Small intestine (tissue), 7 donors: Measurements from ENCODE around the gene UBE2J2. TPM values are rescaled to one million over a fixed set of nuclear protein-coding genes. Genes with fewer than 3 reads are reported as not detected.

Experiments
- DNase-seq, 2 donors: peaks; one replicate each; pipeline versions ENCODE4 v3.0.0 to v3.0.0-alpha.2; 2013
- FAIRE-seq: peaks from 2 replicates; lab custom pipeline; 2012; peaks lifted over from hg19 to GRCh38; lab: Jason Lieb, UNC
- H3K27ac ChIP-seq, 3 donors: one replicate each; pipeline ENCODE4 v1.5.1; 2013; ENCODE audit warnings: low read length in 2 of 3, mild to moderate bottlenecking in 2 of 3, control low read depth in 1 of 3, inconsistent platforms in 1 of 3, low read depth in 1 of 3, moderate library complexity in 1 of 3
- H3K27me3 ChIP-seq, 3 donors: one replicate each; pipeline ENCODE4 v1.6.1; 2013; ENCODE audit warnings: low read length in 3 of 3, inconsistent platforms in 1 of 3; ENCODE audit not compliant: control insufficient read depth in 3 of 3, insufficient read depth in 3 of 3
- H3K36me3 ChIP-seq, 3 donors: one replicate each; pipeline ENCODE4 v1.6.1; 2013; ENCODE audit warnings: low read length in 3 of 3, inconsistent platforms in 1 of 3, low read depth in 1 of 3, mild to moderate bottlenecking in 1 of 3, moderate library complexity in 1 of 3; ENCODE audit not compliant: control insufficient read depth in 3 of 3, insufficient read depth in 2 of 3
- H3K4me1 ChIP-seq, 3 donors: one replicate each; pipeline ENCODE4 v1.6.1; 2013; ENCODE audit warnings: low read length in 2 of 3, inconsistent platforms in 1 of 3, low read depth in 1 of 3, mild to moderate bottlenecking in 1 of 3, moderate library complexity in 1 of 3; ENCODE audit not compliant: control insufficient read depth in 3 of 3, insufficient read depth in 2 of 3
- H3K4me3 ChIP-seq, 3 donors: one replicate each; pipeline ENCODE4 v1.5.1; 2013; ENCODE audit warnings: low read length in 3 of 3, control low read depth in 1 of 3, inconsistent platforms in 1 of 3, low read depth in 1 of 3, mild to moderate bottlenecking in 1 of 3, moderate library complexity in 1 of 3
- H3K9me3 ChIP-seq, 2 donors: one replicate each; pipeline ENCODE4 v1.6.1; 2013; ENCODE audit warnings: low read depth in 1 of 2, low read length in 1 of 2; ENCODE audit not compliant: control insufficient read depth in 2 of 2, insufficient read depth in 1 of 2
- WGBS, 3 donors: extraction: QIAGEN DNeasy Blood & Tissue Kit; methylation state at CpG; one replicate each; pipeline ENCODE4 v1.1.7; 2013; 5-methylcytosine and 5-hydroxymethylcytosine counted together
- polyA plus RNA-seq, 4 donors: library from polyadenylated mRNA; stranded (reverse) in 3 of 4; unstranded in 1 of 4; fragments of 200-250 nt in 3 of 4; fragments of 120-200 nt in 1 of 4; gene quantifications; one replicate each; pipeline versions ENCODE4 v1.2.1 to v1.2.3, GENCODE V29; 2013
- donor health status: healthy with polysubstance abuse.
- donor health status: control.
- donor health status: control.
- donor health status: Bipolar disorder and iron deficiency.
- donor health status: healthy.

The UBE2J2 gene
- polyA plus RNA-seq, 4 donors = 45.9 to 67.0 (median 60.7) TPM

DNA sequence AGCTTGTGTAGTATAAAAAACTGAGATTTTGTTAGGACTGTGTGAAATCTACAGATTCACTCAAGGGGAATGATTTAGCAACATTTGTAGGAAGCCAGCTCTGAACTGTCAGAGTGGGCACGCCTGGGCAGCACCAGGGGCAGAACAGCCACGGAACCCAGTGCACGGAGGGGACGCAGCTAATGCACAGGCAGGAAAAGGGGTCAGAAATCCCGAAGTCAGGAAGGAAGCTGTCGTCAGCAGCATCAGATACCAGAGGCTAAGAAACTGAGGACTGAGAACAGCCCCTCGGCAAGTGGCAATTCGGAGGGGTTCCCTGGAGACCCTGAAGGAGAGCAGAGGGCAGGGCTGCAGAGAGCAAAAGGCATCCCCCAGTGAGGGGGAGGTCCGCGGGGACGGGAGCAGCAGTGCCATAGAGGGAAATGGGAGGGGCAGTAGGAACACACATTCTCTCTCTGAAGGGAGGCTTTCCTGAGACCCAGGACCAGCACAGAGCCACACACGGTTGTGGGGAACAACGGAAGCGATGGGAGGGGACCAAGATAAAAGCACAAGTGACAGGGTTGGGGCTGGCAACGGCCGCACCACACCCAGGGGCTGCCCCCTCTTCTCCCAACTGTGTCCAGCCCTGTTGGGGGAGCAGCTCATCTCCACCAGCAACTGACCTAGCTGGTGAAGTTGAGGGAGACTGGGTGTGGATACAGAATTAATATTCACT is 12.7 kb downstream of the UBE2J2 start:
- no peak for FAIRE-seq
- peaks cover 17 to 89% (median 19%) of the 10 kb centered on the region in 3 donors for H3K36me3 ChIP-seq
- H3K4me3 ChIP-seq = no peak overlapping the region
- no peak for DNase-seq
- H3K27ac ChIP-seq = no peak overlapping the region
- no peaks in the 10 kb centered on the region for H3K9me3 ChIP-seq
- no peaks in the 10 kb centered on the region for H3K27me3 ChIP-seq
- H3K4me1 ChIP-seq = no peaks in the 10 kb centered on the region
- WGBS, 3 donors = 72 to 86% (median 84%) methylated on average over 16 of the region's 16 CpGs

- DNase-seq (no peak), FAIRE-seq (no peak)
- H3K27ac ChIP-seq = no peak overlapping the region
- no peaks in the 10 kb centered on the region for H3K4me1 ChIP-seq
- no peaks in the 10 kb centered on the region for H3K9me3 ChIP-seq
- 82 to 91% (median 84%) methylated on average over 26 of the region's 26 CpGs for WGBS, 3 donors
- H3K27me3 ChIP-seq = no peaks in the 10 kb centered on the region
- H3K36me3 ChIP-seq = peaks cover 19 to 89% (median 19%) of the 10 kb centered on the region in 3 donors
- no peak overlapping the region for H3K4me3 ChIP-seq
Observed at GRCh38 chr1:1259951-1260600, 13.6 kb downstream of the UBE2J2 start.

DNA sequence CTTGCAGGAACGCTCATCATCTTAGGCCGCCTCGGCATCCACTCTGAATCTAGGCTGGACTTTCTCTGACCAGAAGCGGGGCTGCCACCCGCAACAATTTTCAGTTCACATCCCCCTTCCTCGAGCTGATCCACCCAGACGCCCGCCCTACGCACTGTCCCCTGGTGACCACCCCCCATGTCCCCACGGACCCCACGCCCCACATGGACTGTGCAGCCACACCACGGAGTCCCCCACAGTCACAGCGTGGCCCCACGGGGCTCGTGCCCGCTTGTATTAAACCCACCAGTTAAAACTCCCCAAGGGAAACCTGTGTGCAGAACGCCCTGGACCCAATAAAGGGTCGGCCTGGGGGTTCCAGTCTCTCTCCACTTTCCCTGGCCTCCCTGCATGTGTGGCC is 14.1 kb downstream of the UBE2J2 start:
- no peaks in the 10 kb centered on the region for H3K4me1 ChIP-seq
- no peaks in the 10 kb centered on the region for H3K9me3 ChIP-seq
- H3K36me3 ChIP-seq = peaks cover 19 to 90% (median 25%) of the 10 kb centered on the region in 3 donors
- DNase-seq (no peak), FAIRE-seq (no peak)
- no peak overlapping the region for H3K4me3 ChIP-seq
- no peaks in the 10 kb centered on the region for H3K27me3 ChIP-seq
- no peak overlapping the region for H3K27ac ChIP-seq
- WGBS, 3 donors = 93 to 94% (median 94%) methylated on average over 18 of the region's 18 CpGs

GRCh38 chr1:1259119-1259488 is 14.6 kb downstream of the UBE2J2 start:
- H3K27ac ChIP-seq = no peak overlapping the region
- H3K36me3 ChIP-seq = peaks cover 19 to 91% (median 27%) of the 10 kb centered on the region in 3 donors
- 96 to 97% (median 97%) methylated on average over 22 of the region's 22 CpGs for WGBS, 3 donors
- H3K4me3 ChIP-seq = no peak overlapping the region
- no peaks in the 10 kb centered on the region for H3K9me3 ChIP-seq
- H3K4me1 ChIP-seq = no peaks in the 10 kb centered on the region
- no peaks in the 10 kb centered on the region for H3K27me3 ChIP-seq
- FAIRE-seq (no peak), DNase-seq (no peak)

DNA sequence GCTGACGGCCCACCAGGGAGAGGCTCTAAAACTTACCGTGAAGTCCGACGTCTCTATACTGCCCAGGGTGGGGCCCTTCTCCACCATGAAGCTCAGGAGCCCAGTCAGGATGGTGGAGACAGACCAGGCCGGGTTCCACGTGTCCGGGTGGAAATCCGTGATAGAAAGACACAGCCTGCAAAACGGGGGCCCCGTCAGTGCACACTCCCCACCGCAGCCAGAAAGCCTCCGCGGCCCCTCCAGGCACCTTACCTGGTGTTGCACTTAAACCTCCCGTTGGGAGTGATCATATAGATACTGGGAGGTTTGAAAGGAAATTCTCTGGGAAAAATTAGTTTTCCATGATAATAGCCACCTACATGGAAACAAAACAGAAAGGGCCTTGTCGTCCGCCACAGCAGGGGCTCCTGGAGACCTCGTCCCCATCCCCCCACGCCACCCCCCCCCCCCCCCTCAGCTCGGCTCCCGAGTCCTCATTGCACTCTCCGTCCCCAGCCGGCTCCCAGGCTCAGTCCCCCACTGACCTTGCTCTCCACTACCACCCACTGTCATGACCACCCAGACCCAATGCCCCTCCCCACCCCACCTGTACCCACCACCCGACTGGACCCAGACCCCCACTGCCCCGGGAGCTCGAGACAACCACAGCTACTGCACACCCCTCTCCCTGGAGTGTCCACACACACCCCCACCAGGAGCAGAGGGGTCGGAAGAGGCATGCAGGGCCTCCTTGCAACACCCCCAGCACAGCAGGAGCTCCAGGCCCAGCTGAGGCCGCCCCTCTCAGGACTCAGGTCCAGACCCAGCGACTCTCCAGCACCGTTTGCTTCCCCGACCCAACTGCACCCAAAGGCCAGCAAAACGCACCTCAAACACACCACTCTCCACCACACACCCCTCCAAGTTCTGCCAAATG is 16.4 kb downstream of the UBE2J2 start:
- DNase-seq (no peak), FAIRE-seq (no peak)
- no peaks in the 10 kb centered on the region for H3K4me1 ChIP-seq
- H3K27ac ChIP-seq = no peak overlapping the region
- peaks cover 9 to 89% (median 22%) of the 10 kb centered on the region in 3 donors for H3K36me3 ChIP-seq
- H3K4me3 ChIP-seq = no peak overlapping the region
- no peaks in the 10 kb centered on the region for H3K9me3 ChIP-seq
- 94 to 96% (median 95%) methylated on average over 26 to 31 of the region's 31 CpGs for WGBS, 3 donors
- H3K27me3 ChIP-seq = no peaks in the 10 kb centered on the region

DNA sequence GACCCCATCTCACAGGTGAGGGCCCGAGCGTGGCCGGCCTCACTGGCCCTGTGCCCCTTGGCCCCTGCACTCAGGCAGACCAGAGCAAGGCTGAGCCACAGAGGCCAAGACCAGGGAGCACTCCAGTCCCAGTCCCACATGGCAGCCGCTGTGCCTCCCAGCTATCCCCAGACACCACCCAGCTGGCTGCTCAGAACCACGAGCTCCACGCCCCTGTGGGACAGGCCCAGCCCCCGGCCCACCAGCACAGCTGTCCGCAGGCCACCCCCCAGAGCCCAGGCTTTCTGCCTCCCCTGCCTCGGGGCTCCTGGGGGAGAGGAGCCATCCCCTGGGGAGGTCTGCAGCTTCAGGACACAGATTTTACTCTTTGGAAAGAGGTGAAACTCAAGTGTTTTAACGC is 18.0 kb downstream of the UBE2J2 start:
- H3K27me3 ChIP-seq = no peaks in the 10 kb centered on the region
- H3K4me1 ChIP-seq = no peaks in the 10 kb centered on the region
- DNase-seq (no peak), FAIRE-seq (no peak)
- H3K36me3 ChIP-seq = peaks cover 3 to 82% (median 19%) of the 10 kb centered on the region in 3 donors
- H3K9me3 ChIP-seq = no peaks in the 10 kb centered on the region
- H3K4me3 ChIP-seq = no peak overlapping the region
- WGBS, 3 donors = 89 to 94% (median 94%) methylated on average over 10 of the region's 10 CpGs
- no peak overlapping the region for H3K27ac ChIP-seq

DNA sequence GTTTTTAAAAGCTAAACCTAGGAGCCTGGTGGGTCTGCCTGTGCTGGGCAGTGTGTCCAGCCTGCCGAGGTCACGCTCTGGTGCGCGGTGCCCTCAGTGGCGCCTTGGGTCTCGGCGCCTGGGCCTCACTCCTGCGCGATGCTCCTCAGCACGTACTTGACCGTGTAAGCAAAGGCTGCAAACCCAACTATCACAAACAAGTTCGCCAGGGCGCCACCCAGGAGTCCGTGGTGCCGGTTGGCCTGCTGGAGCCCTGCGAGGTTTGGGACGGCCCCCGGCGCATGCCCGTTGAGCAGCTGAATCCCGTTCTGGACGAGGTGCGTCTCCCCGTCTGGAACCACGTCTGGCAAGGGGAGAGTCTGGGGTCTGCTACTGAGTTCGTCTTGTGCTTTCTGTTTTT is 18.6 kb downstream of the UBE2J2 start:
- FAIRE-seq (no peak), DNase-seq (no peak)
- Histone ChIP-seq H3K9me3 (no peaks in the 10 kb centered on the region), H3K4me3 (no peak overlapping the region), H3K4me1 (no peaks in the 10 kb centered on the region), H3K27me3 (no peaks in the 10 kb centered on the region), H3K36me3 (peaks cover 3 to 78% (median 19%) of the 10 kb centered on the region in 3 donors), H3K27ac (no peak overlapping the region)
- whole genome bisulfite sequencing, 3 donors = 94 to 95% (median 94%) methylated on average over 26 of the region's 26 CpGs

DNA sequence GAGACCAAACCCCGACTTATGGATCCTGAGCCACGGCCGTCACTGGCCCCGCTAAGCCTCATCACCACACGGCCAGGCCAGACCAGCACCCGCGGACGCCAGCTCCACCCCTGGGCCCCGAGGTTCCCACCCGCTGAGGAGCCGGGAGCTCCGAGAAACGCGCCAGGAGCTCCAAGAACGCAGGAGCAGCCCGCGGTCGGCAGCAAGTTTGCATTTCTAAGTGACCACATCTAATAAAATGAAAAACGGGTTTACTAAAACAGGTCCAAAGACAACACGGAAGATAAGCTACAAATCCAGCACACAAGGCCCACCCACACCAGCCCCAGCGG is 19.0 kb downstream of the UBE2J2 start:
- no peaks in the 10 kb centered on the region for H3K27me3 ChIP-seq
- H3K4me1 ChIP-seq = no peaks in the 10 kb centered on the region
- H3K27ac ChIP-seq = no peak overlapping the region
- no peak for FAIRE-seq
- H3K36me3 ChIP-seq = peaks cover 3 to 74% (median 19%) of the 10 kb centered on the region in 3 donors
- DNase-seq = no peak
- no peaks in the 10 kb centered on the region for H3K9me3 ChIP-seq
- 86 to 89% (median 86%) methylated on average over 21 of the region's 21 CpGs for WGBS, 3 donors
- no peak overlapping the region for H3K4me3 ChIP-seq
